Erythroblast (primary cell): ENCODE results near the gene VAV3.

ENCODE experiments used
- GATA1 ChIP-seq: IDR thresholded peaks from 2 replicates; pipeline ENCODE4 v1.6.1; 2011; ENCODE audit warnings: low read depth, mild to moderate bottlenecking, control low read depth, low read length, moderate library complexity
- POLR2A ChIP-seq: IDR thresholded peaks from 2 replicates; pipeline ENCODE4 v1.6.1; 2011; ENCODE audit warnings: mild to moderate bottlenecking, low read length

DNA sequence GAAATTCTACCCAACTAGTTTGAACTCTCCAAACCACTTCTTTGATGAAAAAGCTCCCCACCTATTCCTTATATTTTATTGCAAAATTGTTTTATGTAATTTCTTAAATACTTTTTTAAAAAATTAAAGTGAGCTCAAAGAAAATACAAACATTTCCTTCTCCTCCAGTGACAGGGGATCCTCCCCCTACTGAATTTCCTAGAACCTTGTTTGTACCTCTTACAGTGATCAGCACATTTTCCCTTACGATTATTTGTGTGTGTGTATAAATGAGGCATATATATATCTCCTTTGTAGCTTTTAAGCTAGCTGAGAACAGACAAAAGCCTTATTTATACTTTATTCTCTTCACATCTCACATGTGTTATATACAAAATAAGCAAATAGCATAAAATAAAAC lies 44.4 kb downstream of the VAV3 start:
- TF ChIP-seq POLR2A (no peak), GATA1 (no peak)
